Measurements from ENCODE around the gene HARS1.
"Not testable (repeated sequence)": the region's sequence is repeated elsewhere in the genome, so short reads cannot be mapped to it uniquely, and the experiment has no call there.

HARS1 gene

GRCh38 chr5:140718266-140718592, 27.1 kb upstream of the HARS1 start:
- DNase-seq = no peak
- no peak for TF ChIP-seq CTCF (IDR thresholded peaks at IDR 0.05; ENCODE audit: low read depth, low read length)
- no peaks in the 10 kb centered on the region for H3K27me3 ChIP-seq
- no peaks in the 10 kb centered on the region for H3K36me3 ChIP-seq
- peak overlapping the region; percentile 62 for H3K4me3 ChIP-seq (ENCODE audit: low read depth, low read length)
- no peaks in the 10 kb centered on the region for H3K9me3 ChIP-seq
- H3K4me1 ChIP-seq = no peaks in the 10 kb centered on the region

GRCh38 chr5:140716238-140716637, 25.1 kb upstream of the HARS1 start:
- DNase-seq; H3K9me3 ChIP-seq; H3K27me3 ChIP-seq; H3K4me3 ChIP-seq (ENCODE audit: low read depth, low read length); H3K4me1 ChIP-seq; H3K36me3 ChIP-seq: not testable (repeated sequence)

GRCh38 chr5:140713562-140714094, 22.5 kb upstream of the HARS1 start:
- H3K4me1 ChIP-seq = no peaks in the 10 kb centered on the region

GRCh38 chr5:140711794-140712193, 20.6 kb upstream of the HARS1 start:
- H3K9me3 ChIP-seq = no peaks in the 10 kb centered on the region
- no peaks in the 10 kb centered on the region for H3K4me1 ChIP-seq
- peak overlapping the region; percentile 63; the same call in 1 of the 2 replicates for H3K4me3 ChIP-seq (ENCODE audit: low read depth, low read length)
- H3K27me3 ChIP-seq = no peaks in the 10 kb centered on the region
- H3K36me3 ChIP-seq = no peaks in the 10 kb centered on the region
- no peak for DNase-seq
- TF ChIP-seq CTCF (IDR thresholded peaks at IDR 0.05; ENCODE audit: low read depth, low read length) = no peak

More at GRCh38 chr5:140713562-140714094, 22.5 kb upstream of the HARS1 start:
- H3K4me3 ChIP-seq (ENCODE audit: low read depth, low read length) = no peak overlapping the region
- DNase-seq = no peak
- H3K36me3 ChIP-seq = no peaks in the 10 kb centered on the region
- TF ChIP-seq CTCF (IDR thresholded peaks at IDR 0.05; ENCODE audit: low read depth, low read length) = no peak
- H3K27me3 ChIP-seq = no peaks in the 10 kb centered on the region
- H3K9me3 ChIP-seq = no peaks in the 10 kb centered on the region

GRCh38 chr5:140710899-140711552, 19.9 kb upstream of the HARS1 start:
- H3K9me3 ChIP-seq = no peaks in the 10 kb centered on the region
- no peak for TF ChIP-seq CTCF (IDR thresholded peaks at IDR 0.05; ENCODE audit: low read depth, low read length)
- DNase-seq = peak; percentile 81
- peak overlapping the region; percentile 63 for H3K4me3 ChIP-seq (ENCODE audit: low read depth, low read length)
- no peaks in the 10 kb centered on the region for H3K27me3 ChIP-seq
- H3K4me1 ChIP-seq = no peaks in the 10 kb centered on the region
- peaks cover 4% of the 10 kb centered on the region for H3K36me3 ChIP-seq

- DNase-seq = not testable (repeated sequence)
These were observed 17.6 kb upstream of the HARS1 start for GRCh38 chr5:140708787-140709186.

GRCh38 chr5:140707812-140708211, 16.6 kb upstream of the HARS1 start:
- DNase-seq = no peak
- no peaks in the 10 kb centered on the region for H3K27me3 ChIP-seq
- no peaks in the 10 kb centered on the region for H3K9me3 ChIP-seq
- H3K4me1 ChIP-seq = no peaks in the 10 kb centered on the region
- TF ChIP-seq CTCF (IDR thresholded peaks at IDR 0.05; ENCODE audit: low read depth, low read length) = no peak
- H3K36me3 ChIP-seq = peaks cover 32% of the 10 kb centered on the region
- no peak overlapping the region for H3K4me3 ChIP-seq (ENCODE audit: low read depth, low read length)

More at GRCh38 chr5:140708787-140709186, 17.6 kb upstream of the HARS1 start:
- H3K9me3 ChIP-seq; H3K4me3 ChIP-seq (ENCODE audit: low read depth, low read length); H3K27me3 ChIP-seq; H3K4me1 ChIP-seq: not testable (repeated sequence)
- H3K36me3 ChIP-seq = peaks cover 24% of the 10 kb centered on the region
